Neural crest cell (in vitro differentiated cells): ENCODE measurements around the gene SAMD3. TPM values are rescaled to one million over a fixed set of nuclear protein-coding genes. Genes with fewer than 3 reads are reported as not detected.
A peak's percentile ranks its signal among the peaks of the same experiment; 100 is the strongest.

Experiments used
- DNase-seq: peaks from one replicate; pipeline ENCODE4 v3.0.0; 2021; ENCODE audit warnings: low read depth, mixed read lengths, low spot score
- H3K27ac Mint-ChIP-seq: one replicate; pipeline ENCODE4 v1.8.0; 2021; ENCODE audit warnings: mild to moderate bottlenecking, mixed read lengths; ENCODE audit not compliant: unreplicated experiment
- H3K27me3 Mint-ChIP-seq: 2 replicates; pipeline ENCODE4 v1.8.0; 2021; ENCODE audit warnings: low read depth, mild to moderate bottlenecking, mixed read lengths
- H3K36me3 Mint-ChIP-seq: 2 replicates; pipeline ENCODE4 v1.8.0; 2021; ENCODE audit warnings: low read depth, mild to moderate bottlenecking, mixed read lengths
- H3K4me1 Mint-ChIP-seq: 2 replicates; pipeline ENCODE4 v1.8.0; 2021; ENCODE audit warnings: mixed read lengths
- H3K4me3 Mint-ChIP-seq: one replicate; pipeline ENCODE4 v1.8.0; 2021; ENCODE audit warnings: mild to moderate bottlenecking, mixed read lengths
- H3K9me3 Mint-ChIP-seq: 2 replicates; pipeline ENCODE4 v1.8.0; 2021; ENCODE audit warnings: mixed read lengths
- total RNA-seq: library from RNA; stranded (reverse); gene quantifications from 2 replicates; pipeline ENCODE4 v1.2.1, GENCODE V29; 2021
- TF ChIP-seq, protein P1 (sequence below): fragments of 200-600 bp; sonication (generic); conservative IDR thresholded peaks from 2 replicates; pipeline ENCODE4 v1.5.0; 2021; ENCODE audit warnings: antibody characterized with exemption, mild to moderate bottlenecking

The SAMD3 gene
- total RNA-seq, 1 donor from 2014 or later = 0.58 TPM

DNA sequence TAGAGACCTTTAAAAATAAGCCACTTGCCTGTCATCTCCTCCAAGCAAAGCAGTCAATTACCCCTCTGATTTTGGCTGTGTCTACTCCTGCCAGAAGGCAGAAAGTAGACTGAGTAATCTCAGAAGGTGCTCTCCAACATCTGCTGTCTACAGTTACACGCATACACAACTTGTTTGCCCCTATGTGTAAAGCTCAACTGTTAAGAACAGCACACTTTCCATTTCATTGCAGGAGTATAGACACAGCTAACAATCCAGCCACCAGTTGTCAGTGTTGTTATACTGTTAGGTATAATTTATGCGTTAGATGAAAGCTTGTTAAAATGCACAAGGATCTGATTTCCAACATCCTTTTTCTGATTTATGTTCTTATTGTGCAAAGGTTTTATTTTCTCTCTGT, 88.2 kb downstream of the SAMD3 start:
- H3K4me1 Mint-ChIP-seq = peaks cover 20% of the 10 kb centered on the region
- H3K27me3 Mint-ChIP-seq = no peaks in the 10 kb centered on the region
- no peak overlapping the region for H3K4me3 Mint-ChIP-seq
- no peak for DNase-seq
- no peaks in the 10 kb centered on the region for H3K9me3 Mint-ChIP-seq
- peaks cover 17% of the 10 kb centered on the region for H3K36me3 Mint-ChIP-seq
- TF ChIP-seq, protein P1, sequence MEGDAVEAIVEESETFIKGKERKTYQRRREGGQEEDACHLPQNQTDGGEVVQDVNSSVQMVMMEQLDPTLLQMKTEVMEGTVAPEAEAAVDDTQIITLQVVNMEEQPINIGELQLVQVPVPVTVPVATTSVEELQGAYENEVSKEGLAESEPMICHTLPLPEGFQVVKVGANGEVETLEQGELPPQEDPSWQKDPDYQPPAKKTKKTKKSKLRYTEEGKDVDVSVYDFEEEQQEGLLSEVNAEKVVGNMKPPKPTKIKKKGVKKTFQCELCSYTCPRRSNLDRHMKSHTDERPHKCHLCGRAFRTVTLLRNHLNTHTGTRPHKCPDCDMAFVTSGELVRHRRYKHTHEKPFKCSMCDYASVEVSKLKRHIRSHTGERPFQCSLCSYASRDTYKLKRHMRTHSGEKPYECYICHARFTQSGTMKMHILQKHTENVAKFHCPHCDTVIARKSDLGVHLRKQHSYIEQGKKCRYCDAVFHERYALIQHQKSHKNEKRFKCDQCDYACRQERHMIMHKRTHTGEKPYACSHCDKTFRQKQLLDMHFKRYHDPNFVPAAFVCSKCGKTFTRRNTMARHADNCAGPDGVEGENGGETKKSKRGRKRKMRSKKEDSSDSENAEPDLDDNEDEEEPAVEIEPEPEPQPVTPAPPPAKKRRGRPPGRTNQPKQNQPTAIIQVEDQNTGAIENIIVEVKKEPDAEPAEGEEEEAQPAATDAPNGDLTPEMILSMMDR = no peak
- no peak overlapping the region for H3K27ac Mint-ChIP-seq

DNA sequence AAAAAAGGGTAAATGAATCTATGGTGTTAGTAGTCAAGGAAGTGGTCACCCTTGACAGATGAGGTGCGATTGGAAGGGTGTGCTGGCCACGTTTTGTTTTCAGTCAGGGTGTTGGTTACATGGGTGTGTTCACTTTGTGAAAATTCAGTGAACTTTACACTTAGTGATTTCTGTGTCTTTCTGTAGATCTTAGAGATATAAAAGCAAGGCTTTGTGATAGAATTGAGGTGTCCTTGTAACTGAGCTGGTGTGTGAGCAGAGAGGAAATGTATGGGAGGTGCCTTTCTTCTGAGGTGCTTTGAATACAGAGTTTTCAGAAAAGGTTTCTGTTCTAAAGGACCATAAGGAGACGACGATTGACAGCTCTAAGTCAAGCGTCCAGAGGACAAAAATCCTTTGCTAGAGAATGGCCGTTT, 90.5 kb downstream of the SAMD3 start:
- TF ChIP-seq, protein P1 = no peak
- DNase-seq = no peak
- Mint-ChIP-seq H3K27me3 (no peaks in the 10 kb centered on the region), H3K4me3 (no peak overlapping the region), H3K27ac (peak overlapping the region; percentile 13), H3K4me1 (peaks cover 15% of the 10 kb centered on the region), H3K9me3 (no peaks in the 10 kb centered on the region), H3K36me3 (peaks cover 6% of the 10 kb centered on the region)

DNA sequence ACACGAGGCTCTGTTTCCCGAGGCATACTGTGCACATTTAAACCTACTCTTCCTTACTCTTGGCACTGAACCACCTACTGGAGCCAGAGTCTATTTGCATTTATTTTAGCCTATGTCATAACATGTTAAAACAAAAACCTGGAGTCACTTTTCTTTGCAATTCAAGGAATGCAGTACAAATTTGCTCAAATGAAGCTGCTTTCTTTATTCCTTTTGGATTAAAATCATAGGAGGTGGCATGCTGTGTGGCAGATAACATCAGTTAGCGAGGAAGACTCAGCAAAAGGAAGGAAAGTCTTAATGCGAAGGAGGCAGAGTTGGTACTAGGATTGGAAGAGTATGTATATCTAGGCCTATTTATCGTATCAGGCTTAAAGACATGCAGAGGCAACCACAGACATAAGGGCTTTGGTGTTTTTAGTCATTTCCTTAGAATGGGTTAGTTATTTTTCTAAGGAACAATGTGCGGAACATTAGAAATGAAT, 92.9 kb downstream of the SAMD3 start:
- H3K27me3 Mint-ChIP-seq = no peaks in the 10 kb centered on the region
- H3K4me3 Mint-ChIP-seq = no peak overlapping the region
- no peak overlapping the region for H3K27ac Mint-ChIP-seq
- TF ChIP-seq, protein P1 = no peak
- H3K36me3 Mint-ChIP-seq = peaks cover 7% of the 10 kb centered on the region
- peaks cover 27% of the 10 kb centered on the region for H3K4me1 Mint-ChIP-seq
- DNase-seq = no peak
- peaks cover 2% of the 10 kb centered on the region for H3K9me3 Mint-ChIP-seq

DNA sequence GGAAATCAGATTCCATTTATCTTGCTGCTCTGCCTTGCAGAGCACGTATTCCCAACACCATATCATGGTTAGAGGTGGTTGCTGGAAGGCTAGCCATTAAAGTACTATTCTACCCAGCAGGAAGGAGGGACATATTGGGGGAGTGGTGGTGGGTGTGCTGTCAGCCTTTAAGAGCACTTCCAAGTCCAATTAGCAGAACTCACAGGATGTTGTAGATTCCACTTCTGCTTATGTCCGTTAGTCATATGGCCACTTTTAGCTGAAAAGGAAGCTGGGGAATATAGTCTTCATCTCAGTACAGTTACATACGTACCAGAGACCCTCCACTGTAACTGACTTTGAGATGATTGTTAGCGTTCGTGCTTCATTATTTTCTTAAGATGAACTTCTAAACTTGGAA, 94.4 kb downstream of the SAMD3 start:
- Mint-ChIP-seq H3K4me3 (no peak overlapping the region), H3K9me3 (peaks cover 2% of the 10 kb centered on the region), H3K36me3 (peaks cover 10% of the 10 kb centered on the region), H3K27ac (no peak overlapping the region), H3K27me3 (no peaks in the 10 kb centered on the region), H3K4me1 (peaks cover 27% of the 10 kb centered on the region)
- TF ChIP-seq, protein P1 = no peak
- DNase-seq = no peak

DNA sequence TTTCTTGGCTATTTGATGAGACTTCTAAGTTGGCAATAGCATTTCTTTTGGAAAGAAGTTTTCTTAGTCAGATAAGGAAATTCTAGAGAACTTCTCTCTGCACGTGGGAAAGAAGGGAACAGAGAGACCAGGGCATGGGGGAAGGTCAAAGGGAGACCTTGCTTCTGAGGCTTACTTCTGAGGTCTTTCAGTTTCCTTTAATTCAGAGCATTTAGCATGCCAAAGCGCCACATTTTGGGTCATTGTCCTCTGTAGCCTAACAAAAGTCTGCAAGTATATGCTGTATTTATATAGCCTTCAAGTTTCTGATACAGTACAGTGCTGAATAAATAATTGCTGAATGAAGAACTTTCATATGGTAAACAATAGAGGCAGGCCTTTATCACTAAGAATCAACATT, 95.6 kb downstream of the SAMD3 start:
- Mint-ChIP-seq H3K9me3 (peaks cover 2% of the 10 kb centered on the region), H3K4me3 (no peak overlapping the region), H3K27me3 (no peaks in the 10 kb centered on the region), H3K36me3 (peaks cover 10% of the 10 kb centered on the region), H3K27ac (peak overlapping the region; percentile 72), H3K4me1 (peaks cover 20% of the 10 kb centered on the region)
- no peak for DNase-seq
- TF ChIP-seq, protein P1 = no peak
